Prostate gland (tissue), 2 donors: ENCODE results near the gene TKTL1.

Experiments used
- POLR2A ChIP-seq: fragments of 450-650 bp; IDR thresholded peaks from one replicate; pipeline ENCODE4 v1.6.1; 2016; ENCODE audit warnings: antibody characterized with exemption, mild to moderate bottlenecking
- TF ChIP-seq, protein P1 (sequence below), 4 experiments: fragments of 200-600 bp in 2 of 4; fragments of 450-650 bp in 2 of 4; sonication (generic) in 2 of 4; IDR thresholded peaks; 1 replicate in 3 of 4; 2 replicates in 1 of 4; pipeline ENCODE4 v1.5.1; 2016 to 2019; ENCODE audit warnings: antibody characterized with exemption in 4 of 4, mild to moderate bottlenecking in 2 of 4, moderate library complexity in 2 of 4

GRCh38 chrX:154378799-154379568, 83.4 kb downstream of the TKTL1 start, which contains the start of gene EMD:
- TF ChIP-seq, protein P1, sequence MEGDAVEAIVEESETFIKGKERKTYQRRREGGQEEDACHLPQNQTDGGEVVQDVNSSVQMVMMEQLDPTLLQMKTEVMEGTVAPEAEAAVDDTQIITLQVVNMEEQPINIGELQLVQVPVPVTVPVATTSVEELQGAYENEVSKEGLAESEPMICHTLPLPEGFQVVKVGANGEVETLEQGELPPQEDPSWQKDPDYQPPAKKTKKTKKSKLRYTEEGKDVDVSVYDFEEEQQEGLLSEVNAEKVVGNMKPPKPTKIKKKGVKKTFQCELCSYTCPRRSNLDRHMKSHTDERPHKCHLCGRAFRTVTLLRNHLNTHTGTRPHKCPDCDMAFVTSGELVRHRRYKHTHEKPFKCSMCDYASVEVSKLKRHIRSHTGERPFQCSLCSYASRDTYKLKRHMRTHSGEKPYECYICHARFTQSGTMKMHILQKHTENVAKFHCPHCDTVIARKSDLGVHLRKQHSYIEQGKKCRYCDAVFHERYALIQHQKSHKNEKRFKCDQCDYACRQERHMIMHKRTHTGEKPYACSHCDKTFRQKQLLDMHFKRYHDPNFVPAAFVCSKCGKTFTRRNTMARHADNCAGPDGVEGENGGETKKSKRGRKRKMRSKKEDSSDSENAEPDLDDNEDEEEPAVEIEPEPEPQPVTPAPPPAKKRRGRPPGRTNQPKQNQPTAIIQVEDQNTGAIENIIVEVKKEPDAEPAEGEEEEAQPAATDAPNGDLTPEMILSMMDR (IDR thresholded peaks at IDR 0.05) = peak in 2 of 4 experiments; percentile 18 to 54
- TF ChIP-seq POLR2A = peak; percentile 88
